Tibial nerve (tissue), 4 donors: ENCODE data around the gene LRRC27. TPM values are rescaled to one million over a fixed set of nuclear protein-coding genes. Genes with fewer than 3 reads are reported as not detected.
"Not testable (repeated sequence)": the region's sequence is repeated elsewhere in the genome, so short reads cannot be mapped to it uniquely, and the experiment has no call there.

ENCODE experiments used
- DNase-seq, 2 donors: peaks; one replicate each; pipeline ENCODE4 v3.0.0-alpha.2; 2019; ENCODE audit warnings: low spot score in 2 of 2
- H3K27ac ChIP-seq, 4 donors: fragments of 200-600 bp; sonication (generic) in 3 of 4; one replicate each; pipeline ENCODE4 v1.5.1; 2017 to 2019; ENCODE audit warnings: mild to moderate bottlenecking in 1 of 4
- H3K27me3 ChIP-seq, 2 donors: fragments of 200-600 bp; sonication (generic) in 1 of 2; one replicate each; pipeline versions ENCODE4 v1.5.1 to v1.6.0; 2017 to 2019
- H3K36me3 ChIP-seq, 3 donors: fragments of 200-600 bp; sonication (generic); one replicate each; pipeline ENCODE4 v1.5.1; 2018 to 2019
- H3K4me1 ChIP-seq, 4 donors: fragments of 200-600 bp; sonication (generic) in 3 of 4; one replicate each; pipeline ENCODE4 v1.5.1; 2017 to 2019
- H3K4me3 ChIP-seq, 4 donors: fragments of 200-600 bp; sonication (generic) in 3 of 4; one replicate each; pipeline ENCODE4 v1.5.1; 2017 to 2019; ENCODE audit warnings: mild to moderate bottlenecking in 1 of 4, moderate library complexity in 1 of 4
- H3K9me3 ChIP-seq, 4 donors: fragments of 200-600 bp; sonication (generic) in 3 of 4; one replicate each; pipeline ENCODE4 v1.5.1; 2017 to 2019
- EP300 ChIP-seq, 2 donors: sonication (generic); formaldehyde crosslinking; IDR thresholded peaks; one replicate each; pipeline ENCODE4 v1.6.1; 2017; ENCODE audit warnings: antibody characterized with exemption in 2 of 2, mild to moderate bottlenecking in 1 of 2
- POLR2A ChIP-seq, 2 donors: fragments of 450-650 bp; IDR thresholded peaks; one replicate each; pipeline ENCODE4 v1.6.1; 2017; ENCODE audit warnings: antibody characterized with exemption in 2 of 2, mild to moderate bottlenecking in 2 of 2, moderate library complexity in 2 of 2
- WGBS, 2 donors: methylation state at CpG; one replicate each; pipeline ENCODE4 v1.1.5; 2018; 5-methylcytosine and 5-hydroxymethylcytosine counted together
- total RNA-seq, 4 donors: library from RNA; depleted of rRNA; stranded (reverse); fragments of >200 nt; gene quantifications; one replicate each; pipeline ENCODE4 v1.1.0, GENCODE V29; 2016
- TF ChIP-seq, protein P1 (sequence below), 5 experiments: fragments of 200-600 bp in 3 of 5; fragments of 450-650 bp in 2 of 5; sonication (generic) in 3 of 5; IDR thresholded peaks; one replicate each; pipeline ENCODE4 v1.5.1; 2016 to 2019; ENCODE audit warnings: antibody characterized with exemption in 5 of 5, mild to moderate bottlenecking in 3 of 5, moderate library complexity in 2 of 5

Gene LRRC27
- total RNA-seq, 4 donors from 2014 or later = 10.1 to 21.6 (median 17.9) TPM

DNA sequence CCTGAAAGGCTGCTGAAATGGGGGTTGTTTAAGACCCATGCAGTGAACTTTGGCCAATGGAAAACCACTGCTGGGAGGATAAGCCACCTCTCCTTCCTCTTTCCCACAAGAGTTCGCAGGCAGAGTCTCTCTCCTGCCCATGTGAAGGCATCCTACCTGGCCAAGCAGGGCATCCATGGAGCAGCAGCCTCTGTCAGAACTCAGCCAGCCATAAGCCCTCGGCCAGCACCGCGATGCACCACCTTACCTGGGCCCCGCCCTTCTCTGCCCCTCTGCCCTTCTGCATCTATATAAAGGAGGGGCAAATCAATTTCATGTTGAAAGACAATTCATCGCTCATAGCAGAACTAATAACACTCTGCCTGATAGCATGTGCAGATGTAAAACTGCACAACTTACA, 18.1 kb upstream of the LRRC27 start:
- TF ChIP-seq, protein P1, sequence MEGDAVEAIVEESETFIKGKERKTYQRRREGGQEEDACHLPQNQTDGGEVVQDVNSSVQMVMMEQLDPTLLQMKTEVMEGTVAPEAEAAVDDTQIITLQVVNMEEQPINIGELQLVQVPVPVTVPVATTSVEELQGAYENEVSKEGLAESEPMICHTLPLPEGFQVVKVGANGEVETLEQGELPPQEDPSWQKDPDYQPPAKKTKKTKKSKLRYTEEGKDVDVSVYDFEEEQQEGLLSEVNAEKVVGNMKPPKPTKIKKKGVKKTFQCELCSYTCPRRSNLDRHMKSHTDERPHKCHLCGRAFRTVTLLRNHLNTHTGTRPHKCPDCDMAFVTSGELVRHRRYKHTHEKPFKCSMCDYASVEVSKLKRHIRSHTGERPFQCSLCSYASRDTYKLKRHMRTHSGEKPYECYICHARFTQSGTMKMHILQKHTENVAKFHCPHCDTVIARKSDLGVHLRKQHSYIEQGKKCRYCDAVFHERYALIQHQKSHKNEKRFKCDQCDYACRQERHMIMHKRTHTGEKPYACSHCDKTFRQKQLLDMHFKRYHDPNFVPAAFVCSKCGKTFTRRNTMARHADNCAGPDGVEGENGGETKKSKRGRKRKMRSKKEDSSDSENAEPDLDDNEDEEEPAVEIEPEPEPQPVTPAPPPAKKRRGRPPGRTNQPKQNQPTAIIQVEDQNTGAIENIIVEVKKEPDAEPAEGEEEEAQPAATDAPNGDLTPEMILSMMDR (IDR thresholded peaks at IDR 0.05) = no peak
- no peak for TF ChIP-seq POLR2A (IDR thresholded peaks at IDR 0.05)
- TF ChIP-seq EP300 (IDR thresholded peaks at IDR 0.05) = no peak
- WGBS, 2 donors = 94 to 96% methylated on average over 6 of the region's 6 CpGs
- no peak for DNase-seq

DNA sequence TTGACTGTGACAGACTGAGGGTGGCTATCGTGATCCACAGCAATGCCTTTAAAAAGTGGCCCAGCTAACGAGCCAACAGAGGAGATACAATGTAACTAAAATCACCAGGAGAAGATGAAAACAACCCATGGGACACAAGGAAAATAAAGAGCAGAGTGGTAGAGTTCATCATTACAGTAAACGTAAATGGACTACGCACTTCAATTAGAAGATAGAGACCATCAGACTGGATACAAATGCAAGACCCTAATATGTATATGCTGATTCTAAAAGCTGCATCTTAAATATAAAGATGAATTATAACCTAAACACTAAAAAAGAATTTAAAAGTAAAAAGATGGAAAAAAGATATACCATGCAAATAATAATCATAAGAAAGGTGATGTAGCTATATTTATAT, 17.7 kb upstream of the LRRC27 start:
- Histone ChIP-seq H3K36me3 (no peaks in the 10 kb centered on the region), H3K9me3 (peaks cover 0 to 7% (median 0%) of the 10 kb centered on the region in 4 donors), H3K27ac (no peak overlapping the region), H3K4me3 (no peak overlapping the region), H3K27me3 (no peaks in the 10 kb centered on the region), H3K4me1 (peaks cover 0 to 4% (median 0%) of the 10 kb centered on the region in 4 donors)
- DNase-seq = no peak
- no peak for TF ChIP-seq POLR2A (IDR thresholded peaks at IDR 0.05)
- TF ChIP-seq, protein P1 (IDR thresholded peaks at IDR 0.05) = no peak
- TF ChIP-seq EP300 (IDR thresholded peaks at IDR 0.05) = no peak
- WGBS, 2 donors = 97 to 98% methylated on average over 4 of the region's 4 CpGs

More for the DNA sequence above, 18.1 kb upstream of the LRRC27 start:
- Histone ChIP-seq H3K4me1 (peaks cover 0 to 9% (median under 1%) of the 10 kb centered on the region in 4 donors), H3K27me3 (no peaks in the 10 kb centered on the region), H3K36me3 (no peaks in the 10 kb centered on the region), H3K4me3 (no peak overlapping the region), H3K9me3 (peaks cover 0 to 7% (median 0%) of the 10 kb centered on the region in 4 donors), H3K27ac (no peak overlapping the region)

DNA sequence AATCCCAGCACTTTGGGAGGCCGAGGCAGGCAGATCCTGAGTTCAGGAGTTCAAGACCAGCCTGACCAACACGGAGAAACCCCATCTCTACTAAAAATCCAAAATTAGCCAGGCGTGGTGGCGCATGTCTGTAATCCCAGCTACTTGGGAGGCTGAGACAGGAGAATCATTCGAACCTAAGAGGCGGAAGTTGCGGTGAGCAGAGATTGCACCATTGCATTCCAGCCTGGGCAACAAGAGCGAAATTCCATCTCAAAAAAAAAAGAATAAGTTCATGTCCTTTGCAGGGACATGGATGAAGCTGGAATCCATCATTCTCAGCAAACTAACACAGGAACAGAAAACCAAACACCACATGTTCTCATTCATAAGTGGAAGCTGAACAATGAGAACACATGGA, 17.1 kb upstream of the LRRC27 start:
- 90 to 94% methylated on average over 8 of the region's 8 CpGs for WGBS, 2 donors
- not testable (repeated sequence) for H3K9me3 ChIP-seq, H3K4me1 ChIP-seq, H3K27ac ChIP-seq, H3K27me3 ChIP-seq, H3K36me3 ChIP-seq, DNase-seq, H3K4me3 ChIP-seq

DNA sequence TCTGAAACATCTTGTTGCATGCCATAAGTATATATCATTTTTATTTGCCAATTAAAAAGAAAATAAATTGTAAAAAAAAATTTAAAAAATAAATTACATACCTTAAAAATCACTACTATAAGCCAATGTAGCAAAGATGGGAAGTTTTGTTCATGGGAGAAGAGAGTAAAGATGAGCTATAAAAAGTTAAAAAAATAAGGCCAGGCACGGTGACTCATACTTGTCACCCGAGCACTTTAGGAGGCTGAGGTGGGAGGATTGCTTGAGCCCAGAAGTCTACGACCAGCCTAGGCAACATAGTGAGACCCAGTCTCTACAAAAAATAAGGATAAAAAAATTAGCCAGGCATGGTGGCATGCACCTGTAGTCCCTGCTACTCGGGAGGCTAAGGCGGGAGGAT, 15.9 kb upstream of the LRRC27 start:
- no peaks in the 10 kb centered on the region for H3K27me3 ChIP-seq
- TF ChIP-seq POLR2A (IDR thresholded peaks at IDR 0.05) = no peak
- no peak for TF ChIP-seq EP300 (IDR thresholded peaks at IDR 0.05)
- TF ChIP-seq, protein P1 (IDR thresholded peaks at IDR 0.05) = no peak
- no peak overlapping the region for H3K27ac ChIP-seq
- no peaks in the 10 kb centered on the region for H3K36me3 ChIP-seq
- 85 to 87% methylated on average over 5 of the region's 5 CpGs for WGBS, 2 donors
- H3K4me1 ChIP-seq = no peaks in the 10 kb centered on the region
- no peak overlapping the region for H3K4me3 ChIP-seq
- H3K9me3 ChIP-seq = peaks cover 0 to 7% (median 0%) of the 10 kb centered on the region in 4 donors
- DNase-seq = no peak

DNA sequence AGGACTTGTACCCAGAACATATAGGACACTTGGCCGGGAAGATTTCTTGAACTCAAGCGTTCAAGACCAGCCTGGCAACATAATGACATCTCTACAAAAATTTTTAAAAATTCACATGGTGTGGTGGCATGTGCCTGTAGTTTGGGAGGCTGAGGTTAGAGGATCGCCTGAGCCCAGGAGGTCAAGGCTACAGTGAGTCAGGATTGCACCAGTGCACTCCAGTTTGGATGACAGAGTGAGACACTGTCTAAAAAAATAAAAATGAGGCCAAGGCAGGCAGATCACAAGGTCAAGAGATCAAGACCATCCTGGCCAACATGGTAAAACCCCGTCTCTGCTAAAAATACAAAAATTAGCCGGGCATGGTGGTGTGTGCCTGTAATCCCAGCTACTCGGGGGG, 14.5 kb upstream of the LRRC27 start:
- not testable (repeated sequence) for H3K4me1 ChIP-seq, H3K27ac ChIP-seq, H3K27me3 ChIP-seq, DNase-seq, H3K36me3 ChIP-seq, H3K9me3 ChIP-seq, H3K4me3 ChIP-seq
- WGBS, 2 donors = 87 to 88% methylated on average over 6 of the region's 6 CpGs

DNA sequence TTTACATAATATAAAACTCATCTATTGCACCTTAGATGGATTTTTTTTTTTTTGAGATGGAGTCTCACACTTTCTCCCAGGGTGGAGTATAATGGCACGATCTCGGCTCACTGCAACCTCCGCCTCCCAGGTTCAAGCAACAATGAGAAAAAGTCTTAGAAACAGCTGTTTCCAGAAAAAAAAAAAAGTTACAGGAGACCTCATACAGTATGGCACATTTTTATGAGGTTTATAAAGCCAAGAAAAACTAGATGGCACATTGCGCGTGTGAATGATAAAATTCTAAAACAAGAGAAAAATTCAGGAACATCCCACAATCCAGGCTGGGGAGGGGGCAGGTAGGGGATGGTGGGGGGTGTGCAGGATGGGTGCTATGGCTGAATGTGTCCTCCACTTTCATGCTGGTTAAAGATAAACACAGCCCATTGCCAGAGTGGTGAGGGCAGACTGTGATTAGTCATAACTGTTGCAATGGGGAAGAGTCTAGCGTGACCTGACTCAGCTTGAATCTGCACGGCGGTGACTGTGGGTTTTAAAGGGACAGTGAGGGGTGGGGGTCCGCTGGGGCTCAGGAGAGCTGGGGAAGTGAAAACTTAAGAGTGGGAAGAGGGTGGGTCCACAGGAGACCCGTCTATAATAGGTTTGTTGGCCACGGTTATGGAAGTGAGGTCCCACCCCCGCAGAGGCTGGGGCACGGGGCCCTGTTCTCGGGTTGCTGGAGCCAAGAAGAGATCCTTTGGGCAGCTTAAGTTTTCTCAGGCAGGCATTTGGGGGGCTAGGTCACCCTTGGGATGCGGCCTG, 11.9 kb upstream of the LRRC27 start:
- Histone ChIP-seq H3K4me1 (no peaks in the 10 kb centered on the region), H3K27ac (no peak overlapping the region), H3K36me3 (peaks cover 0 to 12% (median 0%) of the 10 kb centered on the region in 3 donors), H3K4me3 (no peak overlapping the region), H3K27me3 (no peaks in the 10 kb centered on the region), H3K9me3 (no peaks in the 10 kb centered on the region)
- 57 to 58% methylated on average over 15 of the region's 15 CpGs for WGBS, 2 donors
- TF ChIP-seq EP300 (IDR thresholded peaks at IDR 0.05) = no peak
- TF ChIP-seq, protein P1 (IDR thresholded peaks at IDR 0.05) = no peak
- no peak for TF ChIP-seq POLR2A (IDR thresholded peaks at IDR 0.05)
- no peak for DNase-seq
